Mammary microvascular endothelial cell (primary cell): ENCODE results near the gene CPHXL2. TPM values are rescaled to one million over a fixed set of nuclear protein-coding genes. Genes with fewer than 3 reads are reported as not detected.

Experiments
- total RNA-seq: library from RNA; depleted of rRNA; stranded (reverse); fragments of >200 nt; gene quantifications from 2 replicates; pipeline ENCODE4 v1.2.3, GENCODE V29; 2015

CPHXL2 gene
- total RNA-seq, result not detected in 2 replicates

DNA sequence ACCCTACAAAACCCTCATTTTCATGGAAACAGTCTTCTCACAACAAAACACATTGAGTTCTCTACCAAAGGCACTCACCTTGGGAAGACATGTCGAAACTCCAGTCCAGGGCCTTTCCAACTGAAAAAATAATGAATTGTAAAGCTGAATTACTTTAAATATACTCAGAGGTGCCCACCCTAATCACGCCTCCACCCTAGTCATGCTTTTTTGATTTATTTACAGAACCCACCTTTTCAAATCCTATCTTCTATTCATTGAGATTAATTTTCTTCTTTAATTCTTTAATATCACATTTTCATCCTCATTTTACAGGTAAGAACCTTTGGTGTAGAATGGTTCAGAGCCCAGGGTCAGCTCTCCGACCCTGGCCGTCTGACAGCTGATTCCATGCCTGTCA lies at the start of gene CPHXL2:
Gene CPHXL2 (minus strand): TSS at position 101 of the 400 bp plus-strand sequence. CDS start 10 bp downstream, at position 91.

DNA sequence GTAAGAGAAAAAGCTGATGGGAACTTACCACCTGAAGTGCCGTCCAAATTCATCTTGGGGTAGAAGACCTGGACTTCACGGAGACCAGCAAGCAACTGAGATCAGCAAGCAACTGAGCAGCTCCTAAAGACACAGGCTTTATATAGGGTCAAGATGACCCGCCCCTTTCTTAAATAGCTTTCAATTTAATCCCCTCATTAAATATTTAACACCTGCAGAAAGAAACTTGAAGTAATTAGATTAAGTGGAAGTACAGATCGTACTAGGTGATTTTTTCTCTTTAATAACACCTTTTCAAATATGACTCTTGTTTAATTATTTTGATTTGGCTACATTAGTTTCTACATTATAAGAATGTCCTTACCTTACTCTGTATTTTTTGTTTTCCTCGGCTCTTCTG lies 49.6 kb upstream of the CPHXL2 start, which contains the start of gene CPHXL:
Gene CPHXL (minus strand): TSS at position 101 of the 400 bp plus-strand sequence. CDS start 48 bp downstream, at position 53.

DNA sequence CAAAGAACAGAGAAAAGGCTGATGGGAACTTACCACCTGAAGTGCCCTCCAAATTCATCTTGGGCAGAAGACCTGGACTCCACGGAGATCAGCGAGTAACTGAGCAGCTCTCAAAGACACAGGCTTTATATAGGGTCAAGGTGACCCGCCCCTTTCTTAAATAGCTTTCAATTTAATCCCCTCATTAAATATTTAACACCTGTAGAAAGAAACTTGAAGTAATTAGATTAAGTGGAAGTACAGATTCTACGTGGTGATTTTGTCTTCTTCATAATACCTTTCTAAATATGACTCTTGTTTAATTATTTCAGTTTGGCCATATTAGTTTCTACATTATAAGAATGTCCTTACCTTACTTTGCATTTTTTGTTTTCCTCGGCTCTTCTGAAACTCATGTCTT lies 24.6 kb upstream of the CPHXL2 start, which contains the start of gene DUXB:
Gene DUXB (minus strand): TSS at position 101 of the 400 bp plus-strand sequence. CDS start 43 bp downstream, at position 58.

DNA sequence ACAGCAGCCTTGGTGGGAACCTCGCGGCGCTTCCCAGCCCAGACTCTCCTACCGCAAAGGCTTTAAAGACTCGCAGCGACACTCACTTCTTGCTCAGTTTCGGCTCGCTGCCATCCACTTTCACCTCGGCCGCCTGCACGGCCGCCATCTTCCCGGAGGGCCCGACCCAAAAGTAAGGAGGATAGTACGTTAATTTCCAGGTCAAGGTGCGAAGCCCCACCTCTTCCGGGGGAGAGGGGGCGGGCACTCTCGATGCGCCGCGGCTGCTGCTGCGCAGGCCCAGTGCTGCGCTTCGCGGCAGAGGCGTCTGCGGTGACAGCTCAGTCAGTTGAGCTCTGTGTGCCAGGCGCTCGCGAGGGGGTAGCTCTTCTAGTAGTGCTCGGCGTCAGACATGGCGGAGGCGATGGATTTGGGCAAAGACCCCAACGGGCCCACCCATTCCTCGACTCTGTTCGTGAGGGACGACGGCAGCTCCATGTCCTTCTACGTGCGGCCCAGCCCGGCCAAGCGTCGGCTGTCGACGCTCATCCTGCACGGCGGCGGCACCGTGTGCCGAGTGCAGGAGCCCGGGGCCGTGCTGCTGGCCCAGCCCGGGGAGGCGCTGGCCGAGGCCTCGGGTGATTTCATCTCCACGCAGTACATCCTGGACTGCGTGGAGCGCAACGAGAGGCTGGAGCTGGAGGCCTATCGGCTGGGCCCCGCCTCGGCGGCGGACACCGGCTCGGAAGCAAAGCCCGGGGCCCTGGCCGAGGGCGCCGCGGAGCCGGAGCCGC lies 29.1 kb downstream of the CPHXL2 start, which contains the start of the genes KARS1 and TERF2IP:
Gene KARS1 (minus strand): TSS at position 174 of the 773 bp plus-strand sequence. CDS start 26 bp downstream, at position 148.
Gene TERF2IP (plus strand): TSS at position 282 of the 773 bp plus-strand sequence. CDS start 110 bp downstream, at position 392.

DNA sequence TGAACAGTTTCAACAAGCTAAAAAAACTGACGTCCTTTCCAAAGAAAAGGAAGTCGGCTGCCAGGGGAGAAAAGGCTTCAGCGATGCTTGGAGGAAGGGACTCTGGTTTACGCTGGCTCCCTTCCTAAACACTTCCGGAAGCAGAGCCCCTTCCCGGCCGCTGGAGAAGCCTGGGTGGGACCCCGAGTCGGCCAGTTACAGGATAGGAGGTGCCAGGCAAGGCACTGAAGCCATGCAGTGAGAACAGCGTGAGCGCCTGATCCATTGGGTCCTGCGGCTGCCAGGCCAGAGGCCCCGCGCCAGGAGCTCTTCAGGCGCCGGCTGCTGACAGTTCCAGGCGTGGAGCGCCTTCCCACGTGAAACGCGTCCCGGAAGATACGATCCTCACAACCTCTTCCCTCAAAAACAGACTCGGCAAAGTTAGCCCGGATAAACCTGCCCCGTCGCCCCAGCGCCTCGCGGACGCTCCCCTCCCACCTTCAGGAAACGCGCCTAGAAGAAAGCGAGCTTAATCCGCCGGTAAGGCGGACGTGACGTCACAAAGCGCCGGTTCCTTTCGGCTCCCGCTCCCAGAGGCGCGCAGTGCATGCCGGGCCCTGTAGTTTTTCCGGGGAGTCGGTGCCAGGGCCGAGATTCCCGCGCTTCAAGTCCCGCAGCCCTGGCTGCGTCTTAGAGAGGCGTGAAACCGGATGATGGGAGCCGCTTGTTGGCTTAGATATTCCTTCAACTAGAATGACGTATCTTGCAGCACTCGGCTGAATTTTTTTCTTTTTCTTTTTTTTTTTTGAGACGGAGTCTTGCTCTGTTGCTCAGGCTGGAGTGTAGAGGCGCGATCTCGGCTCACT lies 53.8 kb downstream of the CPHXL2 start, which contains the start of gene ADAT1:
Gene ADAT1 (minus strand): TSS at position 521 of the 845 bp plus-strand sequence. CDS start 2,482 bp downstream, outside the sequence.

Other genes starting within 250 kb of the CPHXL2 start
- 137 and 184 TPM in 2 replicates for gene CFDP1, start 243.5 kb downstream of the CPHXL2 start, total RNA-seq
- gene TMEM170A, start 212.3 kb downstream of the CPHXL2 start, total RNA-seq, result 14.3 and 17.0 TPM in 2 replicates
- 0.20 and 0.44 TPM in 2 replicates for gene CHST6, start 181.6 kb downstream of the CPHXL2 start, total RNA-seq
- gene CHST5, start 140.9 kb downstream of the CPHXL2 start, total RNA-seq, result not detected in 2 replicates
- gene TMEM231, start 120.8 kb downstream of the CPHXL2 start, total RNA-seq, result 4.0 and 6.8 TPM in 2 replicates
- 49.1 and 49.8 TPM in 2 replicates for gene GABARAPL2, start 110.6 kb downstream of the CPHXL2 start, total RNA-seq
- 31.0 and 35.1 TPM in 2 replicates for gene ADAT1, start 53.7 kb downstream of the CPHXL2 start, total RNA-seq
- 227 and 241 TPM in 2 replicates for gene KARS1, start 29.3 kb downstream of the CPHXL2 start, total RNA-seq
- gene TERF2IP, start 29.2 kb downstream of the CPHXL2 start, total RNA-seq, result 43.9 and 52.0 TPM in 2 replicates
- not detected in 2 replicates for gene DUXB, start 24.5 kb upstream of the CPHXL2 start, total RNA-seq
- gene CPHXL, start 49.5 kb upstream of the CPHXL2 start, total RNA-seq, result not detected in 2 replicates